KMS-11 (cell line): ENCODE results near the gene GPR132.
"Not testable (repeated sequence)": the region's sequence is repeated elsewhere in the genome, so short reads cannot be mapped to it uniquely, and the experiment has no call there.

ENCODE experiments used
- H2AFZ ChIP-seq: fragments of 200-600 bp; sonication (generic); 2 replicates; pipeline ENCODE4 v1.6.1; 2016; ENCODE audit warnings: antibody characterized with exemption, mixed run types, low read depth
- H3K27ac ChIP-seq: fragments of 200-600 bp; sonication (generic); 2 replicates; pipeline ENCODE4 v1.6.1; 2016; ENCODE audit warnings: mild to moderate bottlenecking, mixed run types
- H3K27me3 ChIP-seq: fragments of 200-600 bp; sonication (generic); 2 replicates; pipeline ENCODE4 v1.6.1; 2017; ENCODE audit warnings: mild to moderate bottlenecking, low read depth, mixed run types, moderate library complexity; ENCODE audit not compliant: insufficient read depth
- H3K36me3 ChIP-seq: fragments of 200-600 bp; sonication (generic); 2 replicates; pipeline ENCODE4 v1.6.1; 2017; ENCODE audit warnings: mild to moderate bottlenecking, mixed run types; ENCODE audit not compliant: insufficient read depth
- H3K4me1 ChIP-seq: fragments of 200-600 bp; sonication (generic); 2 replicates; pipeline ENCODE4 v1.6.1; 2016; ENCODE audit warnings: mild to moderate bottlenecking, low read depth, mixed run types; ENCODE audit not compliant: poor library complexity, severe bottlenecking
- H3K4me2 ChIP-seq: fragments of 200-600 bp; sonication (generic); 2 replicates; pipeline ENCODE4 v1.7.0; 2016; ENCODE audit warnings: mild to moderate bottlenecking, mixed run types
- H3K4me3 ChIP-seq: fragments of 200-600 bp; sonication (generic); IDR thresholded peaks from 2 replicates; pipeline ENCODE4 v1.6.1; 2017; ENCODE audit warnings: low read depth, low read length, mixed read lengths; ENCODE audit not compliant: insufficient read depth
- H3K79me2 ChIP-seq: fragments of 200-600 bp; sonication (generic); 2 replicates; pipeline ENCODE4 v1.6.1; 2016; ENCODE audit warnings: low read depth, mixed run types; ENCODE audit not compliant: insufficient read depth
- H3K9ac ChIP-seq: fragments of 200-600 bp; sonication (generic); 2 replicates; pipeline ENCODE4 v1.6.1; 2016; ENCODE audit warnings: mild to moderate bottlenecking, mixed run types
- H4K20me1 ChIP-seq: fragments of 200-600 bp; sonication (generic); 2 replicates; pipeline ENCODE4 v1.6.1; 2016; ENCODE audit warnings: mild to moderate bottlenecking, mixed run types; ENCODE audit not compliant: insufficient read depth
- TF ChIP-seq, protein P1 (sequence below): fragments of 200-600 bp; sonication (generic); conservative IDR thresholded peaks from 2 replicates; pipeline ENCODE4 v1.6.1; 2017; ENCODE audit warnings: low read depth, mild to moderate bottlenecking, antibody characterized with exemption, low read length, moderate library complexity, mixed read lengths

Gene GPR132

DNA sequence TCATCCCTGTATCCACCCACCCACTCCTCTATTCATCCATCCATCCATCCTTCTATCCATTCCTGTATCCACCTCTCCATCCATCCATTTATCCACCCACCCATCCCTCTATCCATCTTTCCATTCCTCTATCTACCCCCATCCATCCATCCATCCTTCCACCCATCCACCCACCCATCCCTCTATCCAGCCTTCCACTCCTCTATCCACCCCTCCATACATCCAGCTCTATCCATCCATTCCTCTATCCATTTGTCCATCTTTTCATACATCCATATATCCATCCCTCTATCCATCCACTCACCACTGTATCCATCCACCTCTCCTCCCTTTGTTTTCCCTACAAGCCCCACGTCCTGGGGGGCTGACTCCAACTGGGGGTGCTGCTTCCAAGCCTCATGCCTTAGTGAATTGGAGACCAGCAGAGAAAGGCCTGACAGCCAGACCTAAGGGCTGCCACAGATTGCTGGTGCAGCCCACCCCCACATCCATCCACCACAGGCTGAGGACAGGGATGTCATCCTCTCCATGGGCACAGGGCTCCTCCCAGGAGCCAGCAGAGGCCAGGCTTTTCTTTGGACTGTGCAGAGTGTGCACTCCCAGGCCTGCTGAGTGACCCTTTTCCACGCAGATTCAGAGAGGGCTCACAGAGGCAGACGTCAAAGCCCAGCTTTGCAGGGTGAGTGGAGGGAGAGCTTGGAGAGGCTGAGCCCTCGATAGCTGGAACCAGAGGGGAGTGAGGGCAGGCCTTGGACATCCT is 18.9 kb upstream of the GPR132 start:
- peaks cover 16% of the 10 kb centered on the region for H3K4me1 ChIP-seq
- TF ChIP-seq, protein P1, sequence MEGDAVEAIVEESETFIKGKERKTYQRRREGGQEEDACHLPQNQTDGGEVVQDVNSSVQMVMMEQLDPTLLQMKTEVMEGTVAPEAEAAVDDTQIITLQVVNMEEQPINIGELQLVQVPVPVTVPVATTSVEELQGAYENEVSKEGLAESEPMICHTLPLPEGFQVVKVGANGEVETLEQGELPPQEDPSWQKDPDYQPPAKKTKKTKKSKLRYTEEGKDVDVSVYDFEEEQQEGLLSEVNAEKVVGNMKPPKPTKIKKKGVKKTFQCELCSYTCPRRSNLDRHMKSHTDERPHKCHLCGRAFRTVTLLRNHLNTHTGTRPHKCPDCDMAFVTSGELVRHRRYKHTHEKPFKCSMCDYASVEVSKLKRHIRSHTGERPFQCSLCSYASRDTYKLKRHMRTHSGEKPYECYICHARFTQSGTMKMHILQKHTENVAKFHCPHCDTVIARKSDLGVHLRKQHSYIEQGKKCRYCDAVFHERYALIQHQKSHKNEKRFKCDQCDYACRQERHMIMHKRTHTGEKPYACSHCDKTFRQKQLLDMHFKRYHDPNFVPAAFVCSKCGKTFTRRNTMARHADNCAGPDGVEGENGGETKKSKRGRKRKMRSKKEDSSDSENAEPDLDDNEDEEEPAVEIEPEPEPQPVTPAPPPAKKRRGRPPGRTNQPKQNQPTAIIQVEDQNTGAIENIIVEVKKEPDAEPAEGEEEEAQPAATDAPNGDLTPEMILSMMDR: no peak

DNA sequence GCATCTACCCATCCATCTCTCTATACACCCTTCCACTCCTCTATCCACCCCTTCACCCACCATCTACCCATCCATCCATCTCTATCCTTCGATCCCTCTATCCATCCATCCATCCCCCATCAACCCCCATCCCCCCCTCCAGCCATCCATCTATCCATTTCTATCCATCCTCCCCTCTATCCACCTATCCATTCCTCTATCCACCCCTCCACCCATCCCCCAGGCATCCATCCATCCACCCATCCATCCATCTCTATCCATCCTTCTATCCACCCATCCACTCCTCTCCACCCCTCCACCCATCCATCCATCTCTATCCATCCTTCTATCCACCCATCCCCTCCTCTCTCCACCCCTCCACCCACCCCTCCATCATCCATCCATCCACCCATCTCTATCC is 17.5 kb upstream of the GPR132 start:
- Histone ChIP-seq H3K4me1 (peaks cover 16% of the 10 kb centered on the region), H3K4me2 (no peak overlapping the region), H3K27me3 (no peaks in the 10 kb centered on the region), H3K4me3 (no peak overlapping the region), H3K36me3 (no peaks in the 10 kb centered on the region), H3K27ac (no peak overlapping the region), H4K20me1 (no peaks in the 10 kb centered on the region), H2AFZ (no peak overlapping the region), H3K9ac (no peak overlapping the region), H3K79me2 (no peaks in the 10 kb centered on the region)
- TF ChIP-seq, protein P1: no peak

More for the DNA sequence above, 18.9 kb upstream of the GPR132 start:
- Histone ChIP-seq H3K4me2 (no peak overlapping the region), H3K27ac (no peak overlapping the region), H3K79me2 (no peaks in the 10 kb centered on the region), H3K9ac (no peak overlapping the region), H3K4me3 (no peak overlapping the region), H4K20me1 (no peaks in the 10 kb centered on the region), H3K27me3 (no peaks in the 10 kb centered on the region), H3K36me3 (no peaks in the 10 kb centered on the region), H2AFZ (no peak overlapping the region)

DNA sequence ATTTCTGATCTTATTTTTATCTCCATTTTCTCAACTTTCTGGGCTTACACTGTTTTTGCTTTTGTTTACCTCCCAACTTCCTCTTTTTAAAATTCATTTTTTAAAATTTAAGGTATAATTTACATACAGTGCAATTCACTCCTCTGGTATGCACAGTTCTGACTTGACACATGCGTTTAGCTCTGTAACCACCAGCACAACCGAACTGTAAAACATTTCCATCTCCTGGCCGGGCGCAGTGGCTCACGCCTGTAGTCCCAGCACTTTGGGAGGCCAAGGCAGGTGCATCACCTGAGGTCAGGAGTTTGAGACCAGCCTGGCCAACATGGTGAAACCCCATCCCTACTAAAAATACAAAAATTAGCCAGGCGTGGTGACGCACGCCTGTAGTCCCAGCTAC is 16.2 kb upstream of the GPR132 start:
- H4K20me1 ChIP-seq, H3K4me3 ChIP-seq, H3K27me3 ChIP-seq, H2AFZ ChIP-seq, H3K4me2 ChIP-seq, H3K27ac ChIP-seq, H3K9ac ChIP-seq, H3K36me3 ChIP-seq, H3K79me2 ChIP-seq: not testable (repeated sequence)
- H3K4me1 ChIP-seq: peaks cover 16% of the 10 kb centered on the region

DNA sequence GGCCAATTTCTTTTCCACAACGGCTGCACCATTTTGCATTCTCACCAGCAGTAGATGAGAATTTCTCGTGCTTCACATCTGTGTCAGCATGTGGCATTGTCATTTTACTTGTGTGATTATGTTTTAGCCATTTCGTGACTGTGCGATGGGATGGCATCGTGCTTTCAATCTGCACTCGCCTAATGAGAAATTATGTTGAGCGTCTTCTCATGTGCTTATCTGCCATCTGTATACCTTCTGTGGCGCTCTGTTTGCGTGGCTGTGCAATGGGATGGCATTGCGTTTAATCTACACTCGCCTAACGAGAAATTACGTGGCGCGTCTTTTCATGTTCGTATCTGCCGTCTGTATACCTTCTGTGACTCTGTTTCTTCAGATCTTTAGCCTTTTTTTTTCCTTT is 14.9 kb upstream of the GPR132 start:
- Histone ChIP-seq H3K9ac (no peak overlapping the region), H3K79me2 (no peaks in the 10 kb centered on the region), H3K4me1 (peaks cover 23% of the 10 kb centered on the region), H3K36me3 (no peaks in the 10 kb centered on the region), H3K27ac (no peak overlapping the region), H3K4me3 (no peak overlapping the region), H2AFZ (no peak overlapping the region), H3K4me2 (no peak overlapping the region), H4K20me1 (no peaks in the 10 kb centered on the region), H3K27me3 (no peaks in the 10 kb centered on the region)
- TF ChIP-seq, protein P1: no peak

DNA sequence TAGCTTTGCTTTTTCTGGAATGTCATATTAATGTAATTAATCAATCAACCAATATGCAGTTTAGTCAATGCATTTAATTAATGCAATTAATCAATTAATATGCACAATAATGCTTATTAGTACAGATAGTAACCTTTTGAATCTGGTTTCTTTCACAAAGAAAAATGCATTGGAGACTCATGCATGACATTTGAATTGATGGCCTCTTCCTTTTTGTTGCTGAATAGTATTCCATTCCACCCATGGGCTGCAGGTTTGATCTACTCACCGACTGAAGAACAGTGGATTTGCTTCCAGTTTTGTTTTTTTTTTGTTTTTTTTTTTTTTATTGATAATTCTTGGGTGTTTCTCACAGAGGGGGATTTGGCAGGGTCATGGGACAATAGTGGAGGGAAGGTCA is 13.1 kb upstream of the GPR132 start:
- Histone ChIP-seq H3K4me3 (no peak overlapping the region), H3K9ac (no peak overlapping the region), H3K27ac (no peak overlapping the region), H4K20me1 (no peaks in the 10 kb centered on the region), H3K36me3 (no peaks in the 10 kb centered on the region), H3K27me3 (no peaks in the 10 kb centered on the region), H3K79me2 (no peaks in the 10 kb centered on the region), H3K4me2 (no peak overlapping the region), H3K4me1 (peaks cover 23% of the 10 kb centered on the region), H2AFZ (no peak overlapping the region)
- TF ChIP-seq, protein P1: no peak
